Keratinocyte (primary cell): ENCODE results near the gene NAALADL2. TPM values are rescaled to one million over a fixed set of nuclear protein-coding genes. Genes with fewer than 3 reads are reported as not detected.

Experiments
- DNase-seq: peaks from one replicate; pipeline ENCODE4 v3.0.0-alpha.2; 2011; ENCODE audit warnings: low read depth, missing footprints, low spot score
- FAIRE-seq: peaks from 2 replicates; lab custom pipeline; 2011; peaks lifted over from hg19 to GRCh38; lab: Jason Lieb, UNC
- H2AFZ ChIP-seq: 2 replicates; pipeline ENCODE4 v1.6.0; 2012; ENCODE audit warnings: low read length, control low read depth, inconsistent platforms; ENCODE audit not compliant: control insufficient read depth
- H3K27ac ChIP-seq: 2 replicates; pipeline ENCODE4 v1.5.1; 2011; ENCODE audit warnings: low read length; ENCODE audit not compliant: control insufficient read depth, insufficient read depth
- H3K27me3 ChIP-seq: 3 replicates; pipeline ENCODE4 v1.6.0; 2011; ENCODE audit warnings: low read length; ENCODE audit not compliant: control insufficient read depth, insufficient read depth; ENCODE audit errors: extremely low read depth
- H3K36me3 ChIP-seq, 2 experiments: 2 replicates in 1 of 2; 3 replicates in 1 of 2; pipeline ENCODE4 v1.5.1; 2011; ENCODE audit warnings: low read length in 2 of 2, mild to moderate bottlenecking in 1 of 2; ENCODE audit not compliant: control insufficient read depth in 2 of 2, insufficient read depth in 2 of 2; ENCODE audit errors: extremely low read depth in 1 of 2
- H3K4me1 ChIP-seq: 3 replicates; pipeline ENCODE4 v1.5.1; 2011; ENCODE audit warnings: low read length; ENCODE audit not compliant: control insufficient read depth, insufficient read depth; ENCODE audit errors: extremely low read depth
- H3K4me2 ChIP-seq: 3 replicates; pipeline ENCODE4 v1.6.0; 2011; ENCODE audit warnings: low read depth, low read length; ENCODE audit not compliant: control insufficient read depth, insufficient read depth; ENCODE audit errors: extremely low read depth
- H3K4me3 ChIP-seq, 3 experiments: fragments of 200-600 bp in 1 of 3; sonication (generic) in 1 of 3; 2 replicates in 2 of 3; 3 replicates in 1 of 3; pipeline ENCODE4 v1.5.1; 2011 to 2016; ENCODE audit warnings: low read length in 3 of 3, mild to moderate bottlenecking in 3 of 3, control low read depth in 2 of 3, inconsistent platforms in 1 of 3, low read depth in 1 of 3, mixed read lengths in 1 of 3, mixed run types in 1 of 3, moderate library complexity in 1 of 3; ENCODE audit not compliant: control insufficient read depth in 2 of 3, insufficient read depth in 2 of 3; ENCODE audit errors: extremely low read depth in 1 of 3
- H3K79me2 ChIP-seq: 2 replicates; pipeline ENCODE4 v1.6.0; 2012; ENCODE audit warnings: low read length; ENCODE audit not compliant: control insufficient read depth, insufficient read depth
- H3K9ac ChIP-seq: 3 replicates; pipeline ENCODE4 v1.6.0; 2011; ENCODE audit warnings: low read length; ENCODE audit not compliant: control insufficient read depth, insufficient read depth; ENCODE audit errors: extremely low read depth
- H3K9me1 ChIP-seq: 3 replicates; pipeline ENCODE4 v1.6.0; 2011; ENCODE audit warnings: low read length; ENCODE audit not compliant: control insufficient read depth, insufficient read depth; ENCODE audit errors: extremely low read depth
- H3K9me3 ChIP-seq: 2 replicates; pipeline ENCODE4 v1.5.1; 2012; ENCODE audit warnings: low read depth, low read length; ENCODE audit not compliant: control insufficient read depth
- H4K20me1 ChIP-seq: 3 replicates; pipeline ENCODE4 v1.6.0; 2011; ENCODE audit warnings: low read length; ENCODE audit not compliant: control insufficient read depth, insufficient read depth; ENCODE audit errors: extremely low read depth
- CTCF ChIP-seq, 3 experiments: IDR thresholded peaks in 1 of 3; conservative IDR thresholded peaks in 1 of 3; optimal IDR thresholded peaks in 1 of 3; 2 replicates in 2 of 3; 3 replicates in 1 of 3; pipeline versions ENCODE3 to v1.5.1; 2011; ENCODE audit warnings: low read length in 3 of 3, mild to moderate bottlenecking in 3 of 3, moderate library complexity in 2 of 3, control low read depth in 1 of 3, inconsistent platforms in 1 of 3; ENCODE audit not compliant: insufficient read depth in 2 of 3; ENCODE audit errors: extremely low read depth in 1 of 3
- EZH2 ChIP-seq: IDR thresholded peaks from one replicate; pipeline ENCODE4 v1.6.1; 2012; ENCODE audit warnings: inconsistent platforms, mild to moderate bottlenecking, low read length, moderate library complexity
- dilution Hi-C: fragments of 300-500 bp; cut with MboI; formaldehyde crosslinking; loops from one replicate; pipeline ENCODE4 v1.7.0; 2020; ENCODE audit warnings: low sequenced_read_pairs; ENCODE audit not compliant: extremely low pct_ligation_motif_present
- polyA plus RNA-seq, 5 experiments: library from polyadenylated mRNA; depleted of rRNA in 3 of 5; stranded (reverse) in 3 of 5; stranded (forward) in 1 of 5; unstranded in 1 of 5; fragments of >200 nt; gene quantifications; 1 replicate in 1 of 5; 2 replicates in 3 of 5; 3 replicates in 1 of 5; pipeline versions ENCODE4 v1.2.1 to v1.2.3, GENCODE V29; 2011 to 2012; ENCODE audit warnings: missing spikeins in 2 of 5, low read depth in 1 of 5, low replicate concordance in 1 of 5

The NAALADL2 gene
- polyA plus RNA-seq, 1 donor (not counting 4 experiments of a cell fraction or from before 2014, with no cell fraction given), result 0.75 TPM

- H3K4me2 ChIP-seq, result no peak overlapping the region
- no peak overlapping the region for H3K4me3 ChIP-seq
- TF ChIP-seq EZH2 (no peak), CTCF (optimal IDR thresholded peaks at IDR 0.05 in 1 of 3, IDR thresholded peaks at IDR 0.05 in 1 of 3, conservative IDR thresholded peaks at IDR 0.05 in 1 of 3; ENCODE audit: extremely low read depth in 1 of 3, insufficient read depth in 2 of 3, low read length in 3 of 3) (no peak)
- H2AFZ ChIP-seq, result no peak overlapping the region
- no peaks in the 10 kb centered on the region for H3K27me3 ChIP-seq
- DNase-seq, result no peak
- H3K9me3 ChIP-seq, result no peaks in the 10 kb centered on the region
- no peaks in the 10 kb centered on the region for H3K9me1 ChIP-seq
- H3K4me1 ChIP-seq, result no peaks in the 10 kb centered on the region
- no peaks in the 10 kb centered on the region for H4K20me1 ChIP-seq
- H3K79me2 ChIP-seq, result no peaks in the 10 kb centered on the region
- dilution Hi-C loops, result no loop called here
- no peak overlapping the region for H3K9ac ChIP-seq
- no peak for FAIRE-seq
- no peaks in the 10 kb centered on the region for H3K36me3 ChIP-seq
- no peak overlapping the region for H3K27ac ChIP-seq
These were observed 340.8 kb downstream of the NAALADL2 start for GRCh38 chr3:175199961-175200360.

- dilution Hi-C loops, result no loop called here
- H3K4me2 ChIP-seq, result no peak overlapping the region
- H3K9me3 ChIP-seq, result no peaks in the 10 kb centered on the region
- FAIRE-seq (no peak), DNase-seq (no peak)
- H3K79me2 ChIP-seq, result no peaks in the 10 kb centered on the region
- H2AFZ ChIP-seq, result no peak overlapping the region
- no peaks in the 10 kb centered on the region for H3K4me1 ChIP-seq
- H3K27ac ChIP-seq, result no peak overlapping the region
- H3K36me3 ChIP-seq, result no peaks in the 10 kb centered on the region
- H3K9ac ChIP-seq, result no peak overlapping the region
- no peaks in the 10 kb centered on the region for H3K9me1 ChIP-seq
- no peaks in the 10 kb centered on the region for H4K20me1 ChIP-seq
- no peak overlapping the region for H3K4me3 ChIP-seq
- H3K27me3 ChIP-seq, result no peaks in the 10 kb centered on the region
- TF ChIP-seq EZH2, result no peak
- TF ChIP-seq CTCF (optimal IDR thresholded peaks at IDR 0.05 in 1 of 3, IDR thresholded peaks at IDR 0.05 in 1 of 3, conservative IDR thresholded peaks at IDR 0.05 in 1 of 3; ENCODE audit: extremely low read depth in 1 of 3, insufficient read depth in 2 of 3, low read length in 3 of 3), result no peak
These were observed 341.4 kb downstream of the NAALADL2 start for GRCh38 chr3:175200391-175201095.
